K562 (cell line): Measurements from ENCODE around the gene EMX1. TPM values are rescaled to one million over a fixed set of nuclear protein-coding genes. Genes with fewer than 3 reads are reported as not detected.
A peak's percentile ranks its signal among the peaks of the same experiment; 100 is the strongest.

Experiments used
- DEAF1 ChIP-seq: fragments of 450-650 bp; formaldehyde crosslinking; IDR thresholded peaks from 2 replicates; pipeline ENCODE4 v1.4.0; 2020; ENCODE audit warnings: mild to moderate bottlenecking, moderate library complexity
- E2F6 ChIP-seq, 2 experiments: IDR thresholded peaks; 2 replicates each; pipeline ENCODE4 v1.6.1; 2011; ENCODE audit warnings: borderline replicate concordance in 1 of 2, control low read depth in 1 of 2, low read depth in 1 of 2, low read length in 1 of 2, mild to moderate bottlenecking in 1 of 2, mixed read lengths in 1 of 2, moderate library complexity in 1 of 2; ENCODE audit not compliant: insufficient read depth in 1 of 2, insufficient read length in 1 of 2, poor library complexity in 1 of 2, severe bottlenecking in 1 of 2; ENCODE audit errors: extremely low read depth in 1 of 2
- FOSL1 ChIP-seq: fragments of 200-800 bp; sonication (Bioruptor generic); conservative IDR thresholded peaks from 2 replicates; pipeline ENCODE4 v1.6.1; 2016; ENCODE audit warnings: missing genetic modification characterization, missing compliant biosample characterization
- GABPB2 ChIP-seq: fragments of 250-450 bp; sonication (Bioruptor Pico); conservative IDR thresholded peaks from 2 replicates; pipeline ENCODE4 v1.5.1; 2021; ENCODE audit warnings: mild to moderate bottlenecking
- GMEB1 ChIP-seq: fragments of 250-450 bp; sonication (Bioruptor Pico); IDR thresholded peaks from 2 replicates; pipeline ENCODE4 v1.4.0; 2020; ENCODE audit warnings: mild to moderate bottlenecking
- HNRNPL ChIP-seq: fragments of 200-400 bp; formaldehyde crosslinking; IDR thresholded peaks from 2 replicates; pipeline ENCODE4 v1.6.1; 2017; ENCODE audit warnings: low read depth, mild to moderate bottlenecking, low read length
- POLR2G ChIP-seq: fragments of 200-400 bp; formaldehyde crosslinking; IDR thresholded peaks from 2 replicates; pipeline ENCODE4 v1.6.1; 2017; ENCODE audit warnings: low read depth, mild to moderate bottlenecking, antibody characterized with exemption, low read length, moderate library complexity
- POLR2H ChIP-seq: IDR thresholded peaks from 2 replicates; pipeline ENCODE4 v1.6.1; 2016; ENCODE audit warnings: missing genetic modification characterization, low read depth, mild to moderate bottlenecking, control low read depth, missing compliant biosample characterization, moderate library complexity
- RBM14 ChIP-seq: fragments of 200-400 bp; formaldehyde crosslinking; IDR thresholded peaks from 2 replicates; pipeline ENCODE4 v1.6.1; 2018; ENCODE audit warnings: low read depth, mild to moderate bottlenecking, low read length, moderate library complexity, borderline replicate concordance; ENCODE audit not compliant: insufficient read depth
- SRSF9 ChIP-seq: fragments of 200-400 bp; formaldehyde crosslinking; IDR thresholded peaks from 2 replicates; pipeline ENCODE4 v1.6.1; 2017; ENCODE audit warnings: low read depth, low read length, borderline replicate concordance
- TSC22D4 ChIP-seq: fragments of 450-650 bp; IDR thresholded peaks from 2 replicates; pipeline ENCODE4 v1.6.1; 2016; ENCODE audit warnings: missing genetic modification characterization, missing biosample characterization, control low read depth
- USF2 ChIP-seq: sonication (generic); formaldehyde crosslinking; IDR thresholded peaks from 2 replicates; pipeline ENCODE4 v1.5.0; 2020; ENCODE audit warnings: missing genetic modification reagents
- ZBTB33 ChIP-seq: sonication (generic); formaldehyde crosslinking; IDR thresholded peaks from 2 replicates; pipeline ENCODE4 v1.8.1; 2023; ENCODE audit warnings: mild to moderate bottlenecking, missing genetic modification reagents
- ZC3H8 ChIP-seq: fragments of 450-650 bp; IDR thresholded peaks from 2 replicates; pipeline ENCODE4 v1.6.1; 2017
- ZNF140 ChIP-seq: fragments of 250-450 bp; sonication (Bioruptor Pico); IDR thresholded peaks from 2 replicates; pipeline ENCODE4 v1.8.0; 2021; ENCODE audit warnings: moderate library complexity, mild to moderate bottlenecking, inconsistent platforms
- ZNF507 ChIP-seq: conservative IDR thresholded peaks from 2 replicates; pipeline ENCODE4 v1.6.1; 2017; ENCODE audit warnings: missing genetic modification characterization, missing compliant biosample characterization
- ZNF589 ChIP-seq: fragments of 200-800 bp; sonication (Bioruptor generic); IDR thresholded peaks from 2 replicates; pipeline ENCODE4 v1.6.1; 2016; ENCODE audit warnings: low read depth, missing genetic modification characterization, missing compliant biosample characterization
- polyA plus RNA-seq, 8 experiments: library from polyadenylated mRNA; depleted of rRNA in 4 of 8; stranded (reverse) in 5 of 8; unstranded in 3 of 8; fragments of >200 nt; fragmentation: Nextera tagmentation in 2 of 8; fragmentation: Illumina TruSeq in 1 of 8; extraction: Ambion mirVana in 2 of 8; extraction: Trizol in 1 of 8; gene quantifications; 2 replicates each; pipeline versions ENCODE4 v1.2.1 to v1.2.3, GENCODE V29; 2011 to 2014; ENCODE audit warnings: inconsistent platforms in 1 of 8, missing spikeins in 1 of 8
- total RNA-seq, 7 experiments: library from RNA; depleted of rRNA in 6 of 7; stranded (reverse); fragments of >200 nt in 6 of 7; fragmentation: Illumina TruSeq in 2 of 7; extraction: Trizol in 2 of 7; gene quantifications; 2 replicates each; pipeline versions ENCODE4 v1.2.1 to v1.2.3, GENCODE V29; 2011 to 2021; ENCODE audit warnings: low replicate concordance in 1 of 7

Gene EMX1
- total and polyA plus RNA-seq, 9 of the 15 experiments (the other 6 are each of a cell fraction or from before 2014, with no cell fraction given) = 0.10 to 0.32 (median 0.21) TPM; not detected in 6

- TF ChIP-seq POLR2G (peak; percentile 35; the same call in 1 of the 2 replicates), E2F6 (IDR thresholded peaks at IDR 0.05; ENCODE audit: borderline replicate concordance in 1 of 2, extremely low read depth in 1 of 2, insufficient read depth in 1 of 2, insufficient read length in 1 of 2, low read depth in 1 of 2, low read length in 1 of 2, poor library complexity in 1 of 2, severe bottlenecking in 1 of 2) (peak in 1 of 2 experiments; percentile 62), TSC22D4 (tag) (no peak), RBM14 (0 out of 2 replicates have a peak, but pooled peaks have one; percentile 5), ZNF507 (tag) (no peak), ZNF140 (no peak), ZC3H8 (no peak), GABPB2 (CRISPR knock-in tag) (no peak), HNRNPL (no peak), POLR2H (tag) (no peak), ZNF589 (CRISPR knock-in tag) (no peak), ZBTB33 (CRISPR knock-in tag) (peak; percentile 81), GMEB1 (CRISPR knock-in tag) (no peak), SRSF9 (no peak), FOSL1 (tag) (no peak), USF2 (0 out of 2 replicates have a peak, but pooled peaks have one; percentile 10), DEAF1 (no peak)
These were observed 1.2 kb upstream of the EMX1 start (continued) for GRCh38 chr2:72915907-72916742.
